Stimulated activated naive B cell treated with anti-CD40 and anti-IgM and Interleukin-4, amounts not matched to agents 10 μg/mL and 1 μg/mL and 100 μg/mL, for 72 hours (primary cell): Measurements from ENCODE around the gene SEL1L3.

Source experiments
- ATAC-seq, 2 donors: fragments of 150-1000 bp; cut with Tn5 transposase; replicated peaks; 2 replicates each; pipeline ENCODE4 v1.10.0; 2021; ENCODE audit warnings: moderate library complexity in 1 of 2
- DNase-seq: peaks from one replicate; pipeline ENCODE4 v3.0.0; 2021
- H3K27ac Mint-ChIP-seq: one replicate; pipeline ENCODE4 v1.8.0; 2022; ENCODE audit warnings: mild to moderate bottlenecking, mixed read lengths
- H3K27me3 Mint-ChIP-seq, 2 donors: one replicate each; pipeline ENCODE4 v1.8.0; 2022; ENCODE audit warnings: mixed read lengths in 2 of 2
- H3K36me3 Mint-ChIP-seq, 2 donors: one replicate each; pipeline ENCODE4 v1.8.0; 2022; ENCODE audit warnings: mixed read lengths in 2 of 2, mild to moderate bottlenecking in 1 of 2
- H3K4me1 Mint-ChIP-seq, 2 donors: one replicate each; pipeline ENCODE4 v1.8.0; 2022; ENCODE audit warnings: mixed read lengths in 2 of 2, mild to moderate bottlenecking in 1 of 2
- H3K4me3 Mint-ChIP-seq, 2 donors: one replicate each; pipeline ENCODE4 v1.8.0; 2022; ENCODE audit warnings: mild to moderate bottlenecking in 2 of 2, mixed read lengths in 2 of 2, moderate library complexity in 1 of 2
- H3K9me3 Mint-ChIP-seq, 2 donors: one replicate each; pipeline ENCODE4 v1.8.0; 2022; ENCODE audit warnings: mixed read lengths in 2 of 2, mild to moderate bottlenecking in 1 of 2

The SEL1L3 gene

GRCh38 chr4:25856756-25857155 lies 6.0 kb downstream of the SEL1L3 start:
- H3K4me3 Mint-ChIP-seq = no peak overlapping the region
- H3K27ac Mint-ChIP-seq = peak overlapping the region; percentile 75
- H3K9me3 Mint-ChIP-seq = no peaks in the 10 kb centered on the region
- H3K27me3 Mint-ChIP-seq = no peaks in the 10 kb centered on the region
- peaks cover 27 to 39% of the 10 kb centered on the region in 2 donors for H3K36me3 Mint-ChIP-seq
- DNase-seq (no peak), ATAC-seq (no peak)
- H3K4me1 Mint-ChIP-seq = peaks cover 65 to 84% of the 10 kb centered on the region in 2 donors

- H3K27ac Mint-ChIP-seq = no peak overlapping the region
- H3K9me3 Mint-ChIP-seq = no peaks in the 10 kb centered on the region
- H3K4me3 Mint-ChIP-seq = peak overlapping the region in 1 of 2 donors; percentile 31
- no peaks in the 10 kb centered on the region for H3K27me3 Mint-ChIP-seq
- H3K4me1 Mint-ChIP-seq = peaks cover 64 to 85% of the 10 kb centered on the region in 2 donors
- DNase-seq (no peak), ATAC-seq (no peak)
- H3K36me3 Mint-ChIP-seq = peaks cover 37 to 48% of the 10 kb centered on the region in 2 donors
Observed at GRCh38 chr4:25852103-25852502, 10.7 kb downstream of the SEL1L3 start.

GRCh38 chr4:25847329-25847728 lies 15.5 kb downstream of the SEL1L3 start:
- ATAC-seq (no peak), DNase-seq (no peak)
- no peak overlapping the region for H3K4me3 Mint-ChIP-seq
- no peaks in the 10 kb centered on the region for H3K9me3 Mint-ChIP-seq
- H3K27me3 Mint-ChIP-seq = no peaks in the 10 kb centered on the region
- peaks cover 50 to 73% of the 10 kb centered on the region in 2 donors for H3K36me3 Mint-ChIP-seq
- H3K27ac Mint-ChIP-seq = peak overlapping the region; percentile 67
- H3K4me1 Mint-ChIP-seq = peaks cover 70 to 93% of the 10 kb centered on the region in 2 donors

GRCh38 chr4:25845841-25846653 lies 16.7 kb downstream of the SEL1L3 start:
- H3K9me3 Mint-ChIP-seq = no peaks in the 10 kb centered on the region
- H3K36me3 Mint-ChIP-seq = peaks cover 41 to 73% of the 10 kb centered on the region in 2 donors
- peaks cover 68 to 93% of the 10 kb centered on the region in 2 donors for H3K4me1 Mint-ChIP-seq
- ATAC-seq (no peak), DNase-seq (no peak)
- H3K4me3 Mint-ChIP-seq = no peak overlapping the region
- H3K27me3 Mint-ChIP-seq = no peaks in the 10 kb centered on the region
- peak overlapping the region; percentile 75 for H3K27ac Mint-ChIP-seq

GRCh38 chr4:25844961-25845712 lies 17.7 kb downstream of the SEL1L3 start:
- Mint-ChIP-seq H3K4me3 (peak overlapping the region in 1 of 2 donors; percentile 50), H3K36me3 (peaks cover 42 to 67% of the 10 kb centered on the region in 2 donors), H3K4me1 (peaks cover 70 to 94% of the 10 kb centered on the region in 2 donors), H3K9me3 (no peaks in the 10 kb centered on the region), H3K27ac (peak overlapping the region; percentile 75), H3K27me3 (no peaks in the 10 kb centered on the region)
- peak; percentile 14 to 28 for ATAC-seq
- no peak for DNase-seq

- H3K9me3 Mint-ChIP-seq = no peaks in the 10 kb centered on the region
- no peaks in the 10 kb centered on the region for H3K27me3 Mint-ChIP-seq
- H3K27ac Mint-ChIP-seq = peak overlapping the region; percentile 92
- peak overlapping the region; percentile 64 to 72 for H3K4me3 Mint-ChIP-seq
- peak in 1 of 2 donors; percentile 28 for ATAC-seq
- DNase-seq = no peak
- H3K36me3 Mint-ChIP-seq = peaks cover 31 to 58% of the 10 kb centered on the region in 2 donors
- H3K4me1 Mint-ChIP-seq = peaks cover 58 to 87% of the 10 kb centered on the region in 2 donors
Observed at GRCh38 chr4:25843340-25844097, 19.3 kb downstream of the SEL1L3 start.

- Mint-ChIP-seq H3K27me3 (no peaks in the 10 kb centered on the region), H3K27ac (peak overlapping the region; percentile 92), H3K4me1 (peaks cover 54 to 84% of the 10 kb centered on the region in 2 donors)
Observed at GRCh38 chr4:25842229-25842845, 20.5 kb downstream of the SEL1L3 start.

GRCh38 chr4:25839687-25840086 lies 23.1 kb downstream of the SEL1L3 start:
- no peaks in the 10 kb centered on the region for H3K27me3 Mint-ChIP-seq
- no peaks in the 10 kb centered on the region for H3K9me3 Mint-ChIP-seq
- ATAC-seq = no peak
- H3K36me3 Mint-ChIP-seq = peaks cover 21 to 58% of the 10 kb centered on the region in 2 donors
- no peak for DNase-seq
- H3K27ac Mint-ChIP-seq = no peak overlapping the region
- H3K4me1 Mint-ChIP-seq = peaks cover 54 to 84% of the 10 kb centered on the region in 2 donors
- H3K4me3 Mint-ChIP-seq = no peak overlapping the region

More at GRCh38 chr4:25842229-25842845, 20.5 kb downstream of the SEL1L3 start:
- DNase-seq (peak; percentile 51), ATAC-seq (peak; percentile 87 to 93)
- peaks cover 31 to 51% of the 10 kb centered on the region in 2 donors for H3K36me3 Mint-ChIP-seq
- H3K9me3 Mint-ChIP-seq = no peaks in the 10 kb centered on the region
- H3K4me3 Mint-ChIP-seq = peak overlapping the region; percentile 11 to 64

- H3K4me1 Mint-ChIP-seq = peaks cover 55 to 84% of the 10 kb centered on the region in 2 donors
- H3K27ac Mint-ChIP-seq = peak overlapping the region; percentile 3
- no peak for DNase-seq
- H3K27me3 Mint-ChIP-seq = no peaks in the 10 kb centered on the region
- no peak for ATAC-seq
- no peaks in the 10 kb centered on the region for H3K9me3 Mint-ChIP-seq
- H3K4me3 Mint-ChIP-seq = no peak overlapping the region
- H3K36me3 Mint-ChIP-seq = peaks cover 21 to 61% of the 10 kb centered on the region in 2 donors
Observed at GRCh38 chr4:25839233-25839632, 23.6 kb downstream of the SEL1L3 start.

- Mint-ChIP-seq H3K36me3 (peaks cover 16 to 57% of the 10 kb centered on the region in 2 donors), H3K27me3 (no peaks in the 10 kb centered on the region), H3K27ac (peak overlapping the region; percentile 37), H3K9me3 (no peaks in the 10 kb centered on the region), H3K4me1 (peaks cover 51 to 79% of the 10 kb centered on the region in 2 donors), H3K4me3 (no peak overlapping the region)
- no peak for ATAC-seq
- DNase-seq = no peak
Observed at GRCh38 chr4:25838526-25838925, 24.3 kb downstream of the SEL1L3 start.

- no peak for DNase-seq
- Mint-ChIP-seq H3K36me3 (peaks cover 6 to 54% of the 10 kb centered on the region in 2 donors), H3K27ac (no peak overlapping the region), H3K4me1 (peaks cover 39 to 72% of the 10 kb centered on the region in 2 donors), H3K9me3 (no peaks in the 10 kb centered on the region), H3K4me3 (no peak overlapping the region), H3K27me3 (no peaks in the 10 kb centered on the region)
- no peak for ATAC-seq
Observed at GRCh38 chr4:25837107-25837506, 25.7 kb downstream of the SEL1L3 start.

GRCh38 chr4:25835384-25835783 lies 27.4 kb downstream of the SEL1L3 start:
- ATAC-seq = no peak
- no peaks in the 10 kb centered on the region for H3K9me3 Mint-ChIP-seq
- H3K36me3 Mint-ChIP-seq = peaks cover 11 to 67% of the 10 kb centered on the region in 2 donors
- DNase-seq = no peak
- H3K4me1 Mint-ChIP-seq = peaks cover 29 to 55% of the 10 kb centered on the region in 2 donors
- peak overlapping the region; percentile 65 for H3K27ac Mint-ChIP-seq
- no peaks in the 10 kb centered on the region for H3K27me3 Mint-ChIP-seq
- H3K4me3 Mint-ChIP-seq = no peak overlapping the region

GRCh38 chr4:25834411-25835107 lies 28.2 kb downstream of the SEL1L3 start:
- H3K9me3 Mint-ChIP-seq = no peaks in the 10 kb centered on the region
- peaks cover 13 to 73% of the 10 kb centered on the region in 2 donors for H3K36me3 Mint-ChIP-seq
- H3K27me3 Mint-ChIP-seq = no peaks in the 10 kb centered on the region
- H3K4me3 Mint-ChIP-seq = no peak overlapping the region
- ATAC-seq (no peak), DNase-seq (no peak)
- H3K27ac Mint-ChIP-seq = peak overlapping the region; percentile 65
- peaks cover 29 to 48% of the 10 kb centered on the region in 2 donors for H3K4me1 Mint-ChIP-seq
